PC-9 (cell line): ENCODE data around the gene GPRC5C. TPM values are rescaled to one million over a fixed set of nuclear protein-coding genes. Genes with fewer than 3 reads are reported as not detected.

Experiments
- BruUV-seq: library from RNA; stranded (reverse); fragments of 400-500 nt; replicated peaks from 2 replicates; lab custom pipeline; 2021; lab: Mats Ljungman, UMichigan
- CTCF ChIA-PET: fragments of 300-600 bp; sonication (Branson Sonifier 250); formaldehyde crosslinking; loops from one replicate; lab custom pipeline; 2022; ENCODE audit warnings: antibody characterized with exemption; lab: Charles Lee
- POLR2A ChIA-PET: fragments of 300-600 bp; sonication (Branson Sonifier 250); formaldehyde crosslinking; loops from one replicate; lab custom pipeline; 2022; ENCODE audit warnings: antibody characterized with exemption; ENCODE audit not compliant: unreplicated experiment; lab: Charles Lee
- DNase-seq, 2 experiments: peaks; one replicate each; pipeline versions ENCODE4 v3.0.0 to v3.0.0-alpha.2; 2015 to 2022; ENCODE audit warnings: mixed read lengths in 1 of 2
- H2AFZ ChIP-seq: fragments of 200-600 bp; sonication (generic); 2 replicates; pipeline ENCODE4 v1.8.1; 2017; ENCODE audit warnings: antibody characterized with exemption
- H3F3A ChIP-seq: fragments of 200-600 bp; sonication (generic); 2 replicates; pipeline ENCODE4 v1.8.1; 2017; ENCODE audit warnings: antibody characterized with exemption, mild to moderate bottlenecking, low read depth; ENCODE audit not compliant: insufficient read depth
- H3K27ac ChIP-seq: fragments of 200-600 bp; sonication (generic); 2 replicates; pipeline ENCODE4 v1.6.1; 2016; ENCODE audit warnings: mixed run types
- H3K27me3 ChIP-seq: fragments of 200-600 bp; sonication (generic); 2 replicates; pipeline ENCODE4 v1.6.1; 2016; ENCODE audit warnings: low read depth, mixed run types; ENCODE audit not compliant: insufficient read depth
- H3K36me3 ChIP-seq: fragments of 200-600 bp; sonication (generic); 2 replicates; pipeline ENCODE4 v1.6.1; 2016; ENCODE audit warnings: low read depth, mixed run types
- H3K4me1 ChIP-seq: fragments of 200-600 bp; sonication (generic); replicated peaks from 2 replicates; pipeline ENCODE4 v1.6.1; 2016; ENCODE audit warnings: mixed run types; ENCODE audit not compliant: insufficient read depth
- H3K4me2 ChIP-seq: fragments of 200-600 bp; sonication (generic); 2 replicates; pipeline ENCODE4 v1.6.1; 2017; ENCODE audit warnings: mixed run types
- H3K4me3 ChIP-seq: fragments of 200-600 bp; sonication (generic); 2 replicates; pipeline ENCODE4 v1.6.1; 2016; ENCODE audit warnings: mixed run types
- H3K79me2 ChIP-seq: fragments of 200-600 bp; sonication (generic); 2 replicates; pipeline ENCODE4 v1.6.1; 2017; ENCODE audit warnings: low read depth, mixed run types
- H3K9me2 ChIP-seq: fragments of 200-600 bp; sonication (generic); 2 replicates; pipeline ENCODE4 v1.8.1; 2017; ENCODE audit warnings: mild to moderate bottlenecking; ENCODE audit not compliant: insufficient read depth
- H3K9me3 ChIP-seq: fragments of 200-600 bp; sonication (generic); 2 replicates; pipeline ENCODE4 v1.8.1; 2016; ENCODE audit warnings: low read depth; ENCODE audit not compliant: insufficient read depth
- H4K20me1 ChIP-seq: fragments of 200-600 bp; sonication (generic); 2 replicates; pipeline ENCODE4 v1.8.1; 2017; ENCODE audit not compliant: insufficient read depth
- CTCF ChIP-seq: fragments of 200-600 bp; sonication (generic); conservative IDR thresholded peaks from 2 replicates; pipeline ENCODE4 v1.6.1; 2017; ENCODE audit warnings: mixed run types, antibody characterized with exemption, mild to moderate bottlenecking, moderate library complexity
- EZH2 ChIP-seq: fragments of 200-600 bp; sonication (generic); IDR thresholded peaks from 2 replicates; pipeline ENCODE4 v1.8.0; 2017; ENCODE audit warnings: antibody characterized with exemption, low read depth
- intact Hi-C: fragments of 100-400 bp; cut with micrococcal nuclease; formaldehyde crosslinking; loops from one replicate; pipeline ENCODE4 v1.10.0; 2022; ENCODE audit not compliant: unreplicated experiment
- total RNA-seq: library from RNA; stranded (reverse); gene quantifications from 2 replicates; pipeline ENCODE4 v1.2.3, GENCODE V29; 2021

GPRC5C gene
- total RNA-seq, 1 experiment from 2014 or later: 27.9 TPM

- Histone ChIP-seq H4K20me1 (no peaks in the 10 kb centered on the region), H2AFZ (no peak within 1 kb of the TSS), H3K4me2 (no peak within 1 kb of the TSS), H3K9me3 (no peaks in the 10 kb centered on the region), H3K4me1 (no peaks in the 10 kb centered on the region), H3K9me2 (no peaks in the 10 kb centered on the region), H3K79me2 (no peaks in the 10 kb centered on the region), H3K27ac (no peak within 1 kb of the TSS), H3K27me3 (peaks cover 34% of the 10 kb centered on the region), H3K36me3 (no peaks in the 10 kb centered on the region), H3F3A (no peaks in the 10 kb centered on the region; the same call in 1 of the 2 replicates), H3K4me3 (no peak within 1 kb of the TSS)
- DNase-seq: no peak
- ChIA-PET POLR2A (no interaction called here), CTCF (interaction anchor here (0.5 kb wide), 1 partner anchor 108 kb away, joined by 4 read pairs; no protein-coding TSS in a partner anchor)
- intact Hi-C loops: no loop called here
- no peak for TF ChIP-seq EZH2
- no peak for TF ChIP-seq CTCF
- BruUV-seq: no TSS peak
Observed at GRCh38 chr17:74466111-74466827, 34.4 kb downstream of the GPRC5C start, which contains the start of gene CD300A. TSS of gene CD300A (plus strand) at chr17:74466634. CDS start at chr17:74466704, 70 bp downstream.

GRCh38 chr17:74466828-74467184 is 34.9 kb downstream of the GPRC5C start:
- CTCF ChIA-PET: interaction anchor here (0.5 kb wide), 1 partner anchor 109 kb away, joined by 4 read pairs; no protein-coding TSS in a partner anchor
- H3K36me3 ChIP-seq: no peaks in the 10 kb centered on the region

More at GRCh38 chr17:74466828-74467184, 34.9 kb downstream of the GPRC5C start:
- POLR2A ChIA-PET: no interaction called here
- no TSS peak for BruUV-seq
- no peaks in the 10 kb centered on the region for H3K9me3 ChIP-seq
- H4K20me1 ChIP-seq: no peaks in the 10 kb centered on the region
- peaks cover 39% of the 10 kb centered on the region for H3K27me3 ChIP-seq
- no peak overlapping the region for H3K4me2 ChIP-seq
- intact Hi-C loops: no loop called here
- no peaks in the 10 kb centered on the region; the same call in 1 of the 2 replicates for H3F3A ChIP-seq
- no peak overlapping the region for H2AFZ ChIP-seq
- no peaks in the 10 kb centered on the region for H3K4me1 ChIP-seq
- no peak overlapping the region for H3K27ac ChIP-seq
- no peaks in the 10 kb centered on the region for H3K79me2 ChIP-seq
- TF ChIP-seq CTCF (no peak), EZH2 (no peak)
- DNase-seq: no peak
- no peak overlapping the region for H3K4me3 ChIP-seq
- no peaks in the 10 kb centered on the region for H3K9me2 ChIP-seq
